AG04449 (cell line): ENCODE measurements around the gene NCSTN.

Experiments used
- CTCF ChIA-PET: fragments of 350-600 bp; formaldehyde crosslinking; extraction: SDS; loops from one replicate; lab custom pipeline; 2021; ENCODE audit warnings: antibody characterized with exemption; lab: Yijun Ruan, JAX
- POLR2A ChIA-PET: fragments of 400-600, 350-600 bp; formaldehyde crosslinking; extraction: SDS; loops from one replicate; lab custom pipeline; 2020; ENCODE audit warnings: antibody characterized with exemption, inconsistent platforms; lab: Yijun Ruan, JAX
- DNase-seq: peaks from one replicate; pipeline ENCODE4 v3.0.0-alpha.2; 2010; ENCODE audit warnings: low read depth, low spot score
- H3K4me3 ChIP-seq: 2 replicates; pipeline ENCODE4 v1.5.1; 2011; ENCODE audit warnings: low read depth, mild to moderate bottlenecking, control low read depth, low read length
- TF ChIP-seq, protein P1 (sequence below): IDR thresholded peaks from one replicate; pipeline ENCODE4 v1.5.1; 2011; ENCODE audit warnings: mild to moderate bottlenecking, moderate library complexity, low read length, control low read depth, inconsistent platforms; ENCODE audit not compliant: insufficient read depth; ENCODE audit errors: missing control alignments

NCSTN gene

DNA sequence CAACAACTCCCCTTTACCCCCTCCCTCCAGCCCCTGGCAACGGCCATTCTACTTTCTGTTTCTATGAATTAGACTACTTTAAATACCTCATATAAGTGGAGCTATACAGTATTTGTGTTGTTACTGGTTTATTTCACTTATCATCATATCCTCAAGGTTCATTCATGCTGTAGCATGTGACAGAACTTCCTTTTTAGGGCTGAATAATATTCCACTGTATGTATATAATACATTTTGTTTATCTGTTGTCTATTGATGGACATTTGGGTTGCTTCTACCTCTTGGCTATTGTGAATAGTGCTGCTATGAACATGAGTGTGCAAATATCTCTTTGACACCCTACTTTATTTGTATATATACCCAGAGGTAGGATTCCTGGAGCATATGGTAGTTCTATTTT lies 25.9 kb downstream of the NCSTN start:
- POLR2A ChIA-PET, result no interaction called here
- CTCF ChIA-PET, result interaction anchor here (1.5 to 19.2 kb wide), 3 partner anchors 7 to 77 kb away, joined by 5 to 277 read pairs (median 8); no protein-coding TSS in a partner anchor
- DNase-seq, result no peak
- H3K4me3 ChIP-seq, result no peak overlapping the region
- TF ChIP-seq, protein P1, sequence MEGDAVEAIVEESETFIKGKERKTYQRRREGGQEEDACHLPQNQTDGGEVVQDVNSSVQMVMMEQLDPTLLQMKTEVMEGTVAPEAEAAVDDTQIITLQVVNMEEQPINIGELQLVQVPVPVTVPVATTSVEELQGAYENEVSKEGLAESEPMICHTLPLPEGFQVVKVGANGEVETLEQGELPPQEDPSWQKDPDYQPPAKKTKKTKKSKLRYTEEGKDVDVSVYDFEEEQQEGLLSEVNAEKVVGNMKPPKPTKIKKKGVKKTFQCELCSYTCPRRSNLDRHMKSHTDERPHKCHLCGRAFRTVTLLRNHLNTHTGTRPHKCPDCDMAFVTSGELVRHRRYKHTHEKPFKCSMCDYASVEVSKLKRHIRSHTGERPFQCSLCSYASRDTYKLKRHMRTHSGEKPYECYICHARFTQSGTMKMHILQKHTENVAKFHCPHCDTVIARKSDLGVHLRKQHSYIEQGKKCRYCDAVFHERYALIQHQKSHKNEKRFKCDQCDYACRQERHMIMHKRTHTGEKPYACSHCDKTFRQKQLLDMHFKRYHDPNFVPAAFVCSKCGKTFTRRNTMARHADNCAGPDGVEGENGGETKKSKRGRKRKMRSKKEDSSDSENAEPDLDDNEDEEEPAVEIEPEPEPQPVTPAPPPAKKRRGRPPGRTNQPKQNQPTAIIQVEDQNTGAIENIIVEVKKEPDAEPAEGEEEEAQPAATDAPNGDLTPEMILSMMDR, result no peak

DNA sequence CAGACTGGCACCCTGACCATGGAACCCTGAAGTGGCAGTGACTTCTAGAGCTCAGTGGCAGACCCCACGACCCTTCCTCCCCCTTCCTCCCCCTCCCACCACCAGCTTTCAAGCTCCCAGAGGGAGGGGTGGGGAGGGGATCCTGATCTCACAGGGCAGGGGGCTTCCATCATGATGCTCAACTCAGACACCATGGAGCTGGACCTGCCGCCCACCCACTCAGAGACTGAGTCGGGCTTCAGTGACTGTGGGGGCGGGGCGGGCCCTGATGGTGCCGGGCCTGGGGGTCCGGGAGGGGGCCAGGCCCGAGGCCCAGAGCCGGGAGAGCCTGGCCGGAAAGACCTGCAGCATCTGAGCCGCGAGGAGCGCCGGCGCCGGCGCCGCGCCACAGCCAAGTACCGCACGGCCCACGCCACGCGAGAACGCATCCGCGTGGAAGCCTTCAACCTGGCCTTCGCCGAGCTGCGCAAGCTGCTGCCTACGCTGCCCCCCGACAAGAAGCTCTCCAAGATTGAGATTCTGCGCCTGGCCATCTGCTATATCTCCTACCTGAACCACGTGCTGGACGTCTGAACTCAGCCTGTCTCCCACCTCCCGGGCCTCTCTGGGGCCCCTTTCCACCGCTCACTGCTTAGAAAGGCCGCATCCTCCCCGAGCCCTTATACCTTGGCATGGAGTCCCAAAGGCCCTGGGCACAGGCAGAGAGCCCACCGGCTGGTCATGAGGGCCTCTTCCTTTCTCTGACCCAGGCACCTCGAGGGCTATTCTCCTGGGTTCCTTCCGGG lies 27.6 kb downstream of the NCSTN start:
- TF ChIP-seq, protein P1, result no peak
- POLR2A ChIA-PET, result interaction anchor here (0.6 kb wide), 1 partner anchor 458 kb away, joined by 3 read pairs; no protein-coding TSS in a partner anchor
- DNase-seq, result no peak
- H3K4me3 ChIP-seq, result no peak overlapping the region
- CTCF ChIA-PET, result interaction anchor here (1.1 to 11.5 kb wide), 2 partner anchors 11 to 178 kb away, joined by 3 to 277 read pairs; partner anchors contain the start of gene NHLH1

DNA sequence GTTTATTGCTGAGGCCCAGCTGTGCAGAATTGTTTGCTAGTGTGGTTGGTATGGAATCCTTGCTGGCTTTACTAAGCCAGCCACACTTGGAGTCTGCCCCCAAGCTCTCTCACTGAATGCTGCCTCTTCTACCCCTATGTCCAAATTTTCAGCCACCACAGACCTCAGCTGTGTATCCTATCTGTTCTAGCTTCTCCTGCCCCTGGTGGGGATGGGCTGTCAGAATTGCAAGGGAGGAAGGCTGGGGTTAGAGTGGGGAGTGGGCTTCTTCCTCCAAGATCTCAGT lies 28.1 kb downstream of the NCSTN start:
- TF ChIP-seq, protein P1, result no peak
- ChIA-PET CTCF (interaction anchor here (1.1 to 11.5 kb wide), 2 partner anchors 11 to 178 kb away, joined by 3 to 277 read pairs; partner anchors contain the start of gene NHLH1), POLR2A (interaction anchor here (0.6 kb wide), 1 partner anchor 459 kb away, joined by 3 read pairs; no protein-coding TSS in a partner anchor)
- no peak overlapping the region for H3K4me3 ChIP-seq
- DNase-seq, result no peak

DNA sequence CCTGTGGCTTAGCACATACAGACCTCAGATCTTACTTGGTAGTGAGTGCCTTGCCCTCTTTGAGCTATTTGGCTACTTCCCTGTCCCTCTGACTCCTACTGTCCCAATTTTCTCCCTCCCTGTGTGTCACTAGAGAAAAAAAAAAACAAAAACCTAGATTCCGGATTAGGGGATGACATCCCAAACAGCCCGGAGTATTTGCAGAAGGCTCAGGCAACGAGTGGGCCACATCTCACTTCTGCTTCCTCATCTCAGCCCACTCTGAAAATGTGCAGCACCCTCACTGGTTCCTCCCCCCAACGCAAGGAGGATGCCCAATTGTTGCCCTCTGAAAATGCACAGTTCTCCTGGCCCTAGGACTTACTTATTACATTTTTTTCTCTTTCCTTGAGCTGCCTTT lies 28.6 kb downstream of the NCSTN start:
- no peak for DNase-seq
- CTCF ChIA-PET, result interaction anchor here (2.7 to 11.5 kb wide), 3 partner anchors 12 to 269 kb away, joined by 9 to 277 read pairs (median 72); partner anchors contain the start of gene NHLH1
- POLR2A ChIA-PET, result no interaction called here
- TF ChIP-seq, protein P1, result no peak
- no peak overlapping the region for H3K4me3 ChIP-seq

DNA sequence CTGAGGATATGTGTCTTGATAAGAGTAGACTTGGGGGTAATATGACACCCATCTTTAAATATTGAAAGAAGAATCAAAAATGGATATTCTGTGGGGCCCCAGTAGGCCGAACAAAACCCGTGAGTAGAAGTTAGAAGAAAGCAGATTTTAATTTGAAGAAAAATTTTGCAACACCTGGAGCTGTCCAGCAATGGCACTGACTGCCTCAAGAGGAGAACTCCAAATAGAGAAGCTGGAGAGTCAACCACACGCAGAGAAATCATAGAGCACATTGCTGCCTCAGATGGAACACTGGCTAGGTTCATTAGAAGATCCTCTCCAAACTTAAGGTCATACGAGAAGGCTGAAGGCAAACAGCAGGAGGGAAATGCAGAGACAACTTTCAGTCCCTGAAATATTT lies 30.5 kb downstream of the NCSTN start:
- ChIA-PET CTCF (interaction anchor here (0.8 to 11.5 kb wide), 5 partner anchors 14 to 288 kb away, joined by 3 to 277 read pairs (median 67); partner anchors contain the start of gene NHLH1), POLR2A (no interaction called here)
- no peak overlapping the region for H3K4me3 ChIP-seq
- TF ChIP-seq, protein P1, result no peak
- DNase-seq, result no peak

DNA sequence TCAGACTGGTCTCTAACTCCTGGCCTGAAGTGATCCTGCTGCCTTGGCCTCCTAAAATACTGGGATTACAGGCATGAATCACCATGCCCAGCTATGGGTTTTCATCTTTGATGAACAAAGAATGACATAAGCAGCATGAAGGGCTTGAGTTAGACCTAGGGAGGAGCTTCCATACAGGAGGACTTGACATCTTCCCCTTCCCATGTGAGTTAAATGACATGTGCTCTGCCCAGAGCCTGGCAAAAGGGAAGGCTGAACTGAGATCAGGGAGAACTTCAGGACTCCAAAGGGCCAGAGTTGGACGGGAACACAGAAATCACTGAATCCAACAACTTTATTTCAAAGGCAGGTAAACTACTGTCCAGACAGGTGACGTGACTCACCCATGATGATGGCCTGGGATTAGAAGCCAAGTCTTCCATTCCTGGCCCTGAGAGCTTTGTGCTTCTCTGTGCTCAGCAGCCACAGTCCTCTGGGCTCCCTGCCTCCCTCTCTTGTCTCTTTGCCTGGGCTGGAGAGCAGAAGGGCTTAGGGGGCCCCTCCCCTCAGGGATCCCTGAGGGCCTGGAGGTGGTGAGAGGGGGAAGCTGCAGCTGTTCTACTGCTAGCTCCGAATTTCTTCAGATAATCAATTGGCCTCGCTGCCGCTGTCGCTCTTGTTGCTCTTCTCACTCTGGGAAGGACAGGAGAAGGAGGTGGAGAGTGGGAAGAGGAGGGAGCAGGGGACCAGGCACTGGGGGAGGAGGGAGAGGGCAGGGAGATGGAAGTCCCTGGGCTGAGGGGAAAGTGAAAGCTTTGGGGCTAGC lies 31.3 kb downstream of the NCSTN start:
- ChIA-PET CTCF (interaction anchor here (1.6 to 11.5 kb wide), 5 partner anchors 15 to 289 kb away, joined by 3 to 277 read pairs (median 67); partner anchors contain the start of gene NHLH1), POLR2A (no interaction called here)
- no peak overlapping the region for H3K4me3 ChIP-seq
- TF ChIP-seq, protein P1, result no peak
- DNase-seq, result no peak
